ENCODE measurements around the gene BIRC3.
"Not testable (repeated sequence)": the region's sequence is repeated elsewhere in the genome, so short reads cannot be mapped to it uniquely, and the experiment has no call there.

BIRC3 gene

DNA sequence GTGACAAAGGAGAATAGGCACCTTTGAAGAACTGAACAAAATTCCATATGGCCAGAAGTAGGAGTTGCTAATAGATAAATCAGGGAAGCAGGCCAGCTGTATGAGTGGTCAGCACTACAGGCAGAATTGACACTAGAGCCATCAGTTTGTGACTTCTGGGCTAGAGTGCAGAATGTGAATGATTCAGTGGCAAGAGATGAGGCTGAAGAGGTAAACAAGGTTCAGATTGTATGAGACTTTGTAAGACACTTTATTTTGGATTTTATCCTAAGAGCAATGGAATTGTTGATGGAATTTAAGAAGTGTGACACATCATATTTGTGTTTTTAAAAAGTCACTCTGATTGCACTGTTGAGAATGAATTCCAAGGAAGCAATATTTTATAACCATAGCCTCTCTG lies 12.9 kb downstream of the BIRC3 start:
- DNase-seq: no peak

DNA sequence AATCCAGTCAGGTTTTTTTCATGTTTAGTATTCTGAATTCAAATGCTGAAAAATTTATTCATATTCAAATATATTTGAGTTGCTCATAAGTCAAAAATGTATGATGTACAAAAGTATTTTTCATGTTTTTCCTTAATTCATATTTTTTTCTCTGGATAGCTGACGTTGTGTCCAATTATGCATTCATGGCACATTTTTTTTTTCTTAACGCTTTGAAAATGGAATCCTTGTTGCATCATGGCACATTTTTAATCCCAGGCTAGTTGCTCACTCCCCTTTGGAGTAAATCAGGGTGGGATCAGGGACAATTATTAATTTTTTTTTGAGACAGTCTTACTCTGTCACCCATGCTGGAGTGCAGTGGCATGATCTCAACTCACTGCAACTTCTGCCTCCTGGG lies 14.1 kb downstream of the BIRC3 start:
- DNase-seq: no peak

DNA sequence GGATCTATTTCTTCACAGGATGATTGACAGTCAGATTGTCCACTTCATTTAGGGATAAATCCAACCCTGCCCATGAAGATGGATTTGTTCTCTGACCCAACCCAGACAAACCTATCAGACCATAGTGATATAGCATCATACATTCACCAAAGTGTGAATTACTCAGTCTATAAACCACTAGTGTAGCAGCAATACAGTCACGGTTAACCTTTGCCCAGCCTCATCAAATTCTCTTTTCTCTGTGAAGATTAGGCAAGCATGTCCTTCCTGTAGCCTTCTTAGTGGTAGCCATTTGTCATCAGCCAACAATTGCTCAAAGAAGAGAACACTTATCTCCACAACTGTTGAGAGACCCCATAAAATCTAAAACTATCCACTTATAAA lies 15.3 kb downstream of the BIRC3 start:
- DNase-seq: no peak

DNA sequence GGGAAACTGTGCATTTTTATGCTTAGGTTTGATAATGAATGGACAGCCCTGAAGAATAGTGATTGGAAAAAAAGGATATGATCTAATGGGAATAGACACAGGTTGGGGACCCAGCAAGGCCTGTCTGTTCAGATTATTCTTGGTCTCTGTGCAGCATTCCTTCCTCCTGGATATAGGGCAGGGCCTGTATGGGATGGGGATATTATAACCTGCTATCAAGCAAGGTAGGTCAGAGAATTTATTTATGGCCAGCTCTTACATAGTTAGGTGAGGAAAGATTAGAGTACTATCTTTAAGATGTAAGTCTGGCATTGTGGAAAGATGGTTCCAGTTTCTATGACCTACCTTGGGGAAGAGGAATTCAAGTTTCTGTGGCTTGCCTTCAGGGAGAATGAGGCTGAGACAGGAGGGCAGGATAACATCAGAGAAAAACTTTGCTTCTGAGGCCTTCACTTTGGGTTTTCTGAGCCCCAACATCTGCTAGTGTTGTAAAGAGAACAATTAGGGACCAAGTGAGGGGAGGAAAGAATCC lies 21.3 kb downstream of the BIRC3 start:
- no peak for DNase-seq

DNA sequence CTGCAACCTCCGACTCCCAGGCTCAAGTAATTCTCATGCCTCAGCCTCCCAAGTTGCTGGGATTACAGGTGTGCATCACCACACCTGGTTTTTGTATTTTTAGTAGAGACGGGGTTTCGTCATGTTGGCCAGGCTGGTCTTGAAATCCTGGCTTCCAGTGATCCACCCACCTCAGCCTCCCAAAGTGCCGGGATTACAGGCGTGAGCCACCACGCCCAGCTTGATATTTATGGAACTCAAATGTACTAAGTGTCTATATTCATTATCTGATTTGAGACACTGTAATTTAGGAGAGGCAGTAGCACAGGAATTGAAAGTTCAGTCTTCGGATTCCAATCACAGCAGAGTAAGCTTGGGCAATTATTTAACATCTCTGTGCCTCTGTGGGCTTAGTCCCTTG lies 24.0 kb downstream of the BIRC3 start:
- not testable (repeated sequence) for DNase-seq

DNA sequence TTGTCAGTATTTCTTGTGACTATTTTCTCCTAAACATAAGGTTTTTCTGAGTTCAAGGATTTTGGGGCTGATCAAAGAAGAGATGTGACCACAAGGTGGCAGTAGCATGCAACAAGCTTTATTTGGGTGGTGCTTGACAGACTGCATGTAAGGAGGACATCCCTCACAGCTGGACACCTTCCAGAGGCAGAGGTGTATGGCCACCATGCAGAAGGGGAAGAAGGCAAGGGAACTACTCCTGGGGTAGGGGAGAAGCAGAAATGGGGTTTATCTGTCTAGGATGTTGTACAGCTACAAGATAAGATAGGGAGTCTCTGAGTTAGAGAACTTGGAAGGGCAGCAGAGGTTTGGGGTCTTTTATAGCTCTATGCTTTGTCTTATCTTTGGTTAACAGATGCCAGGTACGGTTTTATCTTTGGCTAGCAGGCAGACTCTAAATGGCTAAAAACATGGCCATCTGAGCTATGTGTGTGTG lies 24.6 kb downstream of the BIRC3 start:
- DNase-seq: peak; percentile 67 to 74

DNA sequence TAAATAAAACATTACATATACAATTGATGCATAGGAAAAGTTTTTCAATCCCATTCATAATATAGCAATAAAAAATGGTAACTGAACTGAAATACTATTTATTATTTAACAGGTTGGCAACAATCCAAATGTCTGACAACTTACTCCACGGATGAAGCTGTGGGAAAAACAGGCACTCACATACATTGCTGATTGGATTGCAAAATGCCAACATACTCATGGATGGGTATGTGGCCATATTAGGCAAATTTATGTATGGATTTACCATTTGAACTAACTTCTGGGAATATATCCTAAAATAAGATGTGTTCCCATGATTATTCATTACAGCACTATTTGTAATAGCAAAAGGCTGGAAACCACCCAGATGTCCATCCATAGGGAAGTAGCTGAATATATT lies 26.5 kb downstream of the BIRC3 start:
- DNase-seq: no peak

DNA sequence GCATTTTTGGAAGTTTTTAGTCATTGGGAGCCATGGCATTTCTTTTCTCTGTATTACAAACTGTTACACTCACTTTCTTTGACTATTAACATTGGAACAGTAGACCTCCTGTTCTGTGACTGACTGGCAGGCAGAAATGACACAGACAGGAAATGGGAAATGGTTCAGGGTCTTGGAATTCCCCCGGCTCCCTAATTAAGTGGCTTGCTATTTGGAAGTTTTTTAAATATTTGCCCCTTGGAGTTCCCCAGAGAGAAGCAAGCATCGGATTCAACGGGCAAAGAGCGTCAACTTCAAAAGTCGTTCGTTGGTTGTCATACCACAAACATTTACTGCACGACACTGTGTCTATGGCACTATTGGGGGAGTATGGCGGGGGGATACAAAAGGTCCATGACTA lies 28.6 kb downstream of the BIRC3 start:
- no peak for DNase-seq

DNA sequence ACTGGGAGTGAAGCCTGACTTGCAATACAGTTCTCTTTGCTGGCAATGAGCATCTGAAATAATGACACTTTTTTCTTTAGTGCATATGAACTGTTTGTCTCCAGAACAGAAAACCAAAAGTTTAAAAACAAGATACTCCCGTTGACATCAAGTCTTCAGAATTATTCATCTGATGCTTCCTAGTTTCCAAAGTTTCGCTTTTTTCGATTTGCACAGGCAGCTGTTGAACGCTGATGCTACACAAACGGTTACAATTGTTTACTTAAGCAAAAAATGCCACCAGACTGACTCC lies 29.1 kb downstream of the BIRC3 start:
- peak in 1 of 2 experiments; percentile 47 for DNase-seq

DNA sequence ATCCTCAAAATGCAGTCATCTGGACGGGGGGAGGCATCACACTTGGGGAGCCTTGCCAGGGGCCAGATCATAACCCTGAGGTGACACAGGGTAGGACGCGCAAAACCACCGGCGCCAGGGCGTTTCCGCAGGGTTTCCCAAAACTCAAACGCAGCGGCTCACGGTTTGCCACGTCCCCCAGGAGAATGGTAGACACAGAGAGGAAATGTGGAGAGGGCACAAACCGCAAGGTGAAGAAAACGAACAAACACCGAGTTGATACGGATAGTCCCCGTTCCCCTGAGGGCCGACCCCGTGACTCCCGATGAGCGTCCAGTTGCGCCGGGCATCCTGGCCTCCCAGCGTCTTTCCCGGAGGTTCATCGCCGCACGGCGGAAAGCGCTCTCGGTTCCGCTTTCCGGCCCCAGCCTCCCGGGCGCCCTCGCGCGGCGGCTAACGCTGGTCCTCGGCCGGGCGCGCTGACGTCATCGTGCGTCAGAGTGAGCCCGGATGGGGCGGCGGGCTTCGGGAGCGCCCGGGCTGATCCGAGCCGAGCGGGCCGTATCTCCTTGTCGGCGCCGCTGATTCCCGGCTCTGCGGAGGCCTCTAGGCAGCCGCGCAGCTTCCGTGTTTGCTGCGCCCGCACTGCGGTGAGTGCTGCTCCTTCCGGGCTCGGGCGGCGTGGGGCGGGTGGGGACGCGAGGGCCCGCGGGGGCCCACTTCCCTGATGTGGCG lies 29.6 kb downstream of the BIRC3 start, which contains the start of gene BIRC2:
Gene BIRC2, plus strand, starts transcription at position 467 of the 714 bp plus-strand sequence. CDS start 2,641 bp downstream, outside the sequence.
- peak; percentile 91 for DNase-seq

DNA sequence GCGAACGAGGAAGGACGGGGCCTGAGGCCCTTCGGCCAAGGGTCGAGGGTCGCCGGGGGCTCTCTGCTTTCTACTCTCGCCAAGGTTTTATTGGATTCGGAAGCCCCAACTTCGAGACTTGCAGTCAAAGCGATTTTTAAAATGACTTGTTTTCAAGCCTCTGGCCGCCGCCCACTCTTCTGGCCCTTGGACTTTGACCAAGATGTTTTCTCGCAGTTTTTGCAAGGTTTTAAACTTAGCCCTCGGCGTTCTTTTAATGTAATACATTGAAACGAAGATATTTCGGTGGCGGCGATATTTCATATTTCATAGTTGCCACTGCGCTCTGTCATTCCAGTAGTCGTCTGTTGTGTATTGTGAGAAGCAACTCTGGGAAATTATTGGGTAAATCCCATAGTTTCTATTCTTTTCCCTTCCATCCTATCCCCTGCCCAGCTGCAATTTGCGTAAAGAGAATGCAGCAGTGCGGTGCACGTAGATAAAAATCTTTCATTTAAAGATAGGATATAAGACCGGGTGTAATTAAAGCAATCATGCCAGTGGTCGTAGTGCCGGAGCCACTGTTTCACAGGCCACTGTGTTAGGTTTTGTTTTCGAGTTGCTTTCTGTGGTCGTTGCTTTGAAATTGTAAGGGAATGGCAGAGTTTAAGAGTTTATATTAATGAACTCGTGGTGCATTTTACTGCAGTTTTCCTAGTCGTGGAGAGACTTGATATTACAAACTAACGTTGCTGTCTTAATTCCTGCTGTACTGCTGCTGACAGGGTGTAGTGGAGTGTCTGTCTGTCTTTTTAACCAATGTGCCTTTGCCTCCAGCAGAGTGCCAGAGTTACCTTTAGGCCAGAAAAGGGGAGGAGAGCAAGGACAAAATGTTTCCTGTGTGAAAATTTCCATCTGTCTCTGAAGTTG lies 30.4 kb downstream of the BIRC3 start:
- no peak for DNase-seq

DNA sequence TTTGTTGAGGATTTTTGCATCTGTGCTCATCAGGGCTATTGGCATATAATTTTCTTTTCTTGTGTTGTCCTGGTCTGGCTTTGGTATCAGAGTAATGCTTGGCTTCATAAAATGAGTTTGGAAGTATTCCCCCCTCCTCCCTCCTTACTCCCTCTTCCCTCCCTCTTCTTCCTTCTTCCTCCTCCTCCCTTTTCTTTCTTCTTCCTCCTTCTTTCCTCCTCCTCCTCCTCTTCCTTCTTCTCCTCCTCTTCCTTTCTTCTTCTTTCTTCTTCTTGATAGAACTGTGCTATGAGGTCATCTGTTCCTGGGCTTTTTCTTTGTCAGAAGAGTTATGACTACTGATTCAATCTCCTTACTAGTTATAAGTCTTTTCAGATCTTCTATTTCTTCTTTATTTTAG lies 39.8 kb downstream of the BIRC3 start:
- DNase-seq: no peak

DNA sequence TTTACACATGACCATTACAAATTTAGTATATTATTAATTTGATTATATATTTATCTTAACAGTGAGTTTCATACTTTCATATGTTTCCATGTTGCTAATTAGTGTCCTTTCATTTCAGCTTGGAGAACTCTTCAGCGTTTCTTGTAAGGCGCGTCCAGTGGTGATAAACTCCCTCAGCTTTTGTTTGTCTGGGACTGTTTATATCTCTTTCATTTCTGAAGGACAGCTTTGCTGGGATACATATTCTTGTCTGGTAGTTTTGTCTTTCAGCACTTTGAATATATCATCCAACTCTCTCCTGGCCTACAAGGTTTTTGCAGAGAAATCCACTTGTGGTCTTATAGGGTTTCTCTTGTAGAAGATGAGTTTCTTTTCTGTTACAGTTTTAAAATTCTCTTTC lies 42.1 kb downstream of the BIRC3 start:
- no peak for DNase-seq

DNA sequence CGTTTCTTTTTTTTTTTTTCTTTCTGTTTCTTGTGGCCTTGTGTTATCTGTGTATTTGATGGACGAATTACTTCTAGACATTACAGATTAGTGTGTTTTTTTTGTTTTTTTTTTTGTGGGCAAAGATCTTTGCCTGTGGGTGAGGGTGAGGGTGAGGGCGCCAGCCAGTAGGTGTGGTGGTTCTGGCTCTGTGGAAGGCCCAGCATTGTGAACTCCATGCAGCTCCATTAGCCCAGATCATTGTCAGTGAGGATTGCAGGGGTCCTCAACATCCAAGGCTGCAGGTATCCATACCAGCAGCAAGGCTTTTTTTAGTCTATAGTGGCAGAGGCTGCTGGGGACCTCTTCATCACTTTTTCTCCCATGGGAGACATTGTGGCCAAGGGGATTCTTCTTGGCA lies 43.4 kb downstream of the BIRC3 start:
- no peak for DNase-seq

DNA sequence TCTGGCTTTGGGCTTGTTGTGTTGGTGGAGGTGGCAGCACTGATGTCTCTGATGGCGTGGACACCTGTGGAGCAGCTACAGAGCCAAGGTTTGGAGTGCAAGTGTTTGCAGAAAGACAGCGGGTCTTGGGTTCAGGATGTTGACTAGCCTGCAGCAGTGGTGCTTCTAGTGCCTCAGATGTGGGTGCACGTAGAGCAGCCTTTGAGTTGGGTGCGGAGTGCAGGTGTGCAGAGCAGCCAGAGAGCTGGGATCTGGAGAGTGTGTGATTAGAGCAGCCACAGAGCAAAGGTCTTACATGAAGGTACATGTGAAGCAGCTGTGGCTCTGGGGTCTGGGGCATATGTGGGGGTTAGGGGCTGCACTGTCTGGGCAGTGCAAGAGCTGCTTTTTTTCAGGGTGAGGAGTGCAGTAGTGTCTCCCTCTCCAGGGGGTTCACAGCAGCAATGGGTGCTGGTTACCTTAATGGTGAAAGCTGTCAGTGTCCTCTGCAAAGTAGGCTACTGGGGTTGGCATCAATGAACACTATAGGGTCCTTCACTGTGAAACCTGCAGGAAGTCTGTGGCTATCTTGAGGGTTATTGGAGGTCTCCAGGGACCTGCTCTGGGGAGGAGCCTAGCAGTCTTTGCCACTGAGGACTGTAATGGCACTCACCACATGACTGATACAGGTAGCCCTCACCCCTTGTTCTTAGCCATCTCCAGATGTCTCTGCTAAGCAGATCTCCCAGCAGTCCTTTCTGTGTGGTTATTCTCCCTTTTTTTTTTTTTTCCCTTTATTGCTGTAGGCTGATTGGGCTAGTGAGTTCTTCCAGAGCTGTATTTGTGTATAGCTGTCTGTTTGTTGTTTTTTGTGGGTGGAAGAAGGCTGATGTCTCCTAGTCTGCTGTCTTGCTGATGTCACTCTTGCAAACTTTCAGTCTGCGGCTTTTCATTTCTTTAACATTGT lies 44.1 kb downstream of the BIRC3 start:
- no peak for DNase-seq

DNA sequence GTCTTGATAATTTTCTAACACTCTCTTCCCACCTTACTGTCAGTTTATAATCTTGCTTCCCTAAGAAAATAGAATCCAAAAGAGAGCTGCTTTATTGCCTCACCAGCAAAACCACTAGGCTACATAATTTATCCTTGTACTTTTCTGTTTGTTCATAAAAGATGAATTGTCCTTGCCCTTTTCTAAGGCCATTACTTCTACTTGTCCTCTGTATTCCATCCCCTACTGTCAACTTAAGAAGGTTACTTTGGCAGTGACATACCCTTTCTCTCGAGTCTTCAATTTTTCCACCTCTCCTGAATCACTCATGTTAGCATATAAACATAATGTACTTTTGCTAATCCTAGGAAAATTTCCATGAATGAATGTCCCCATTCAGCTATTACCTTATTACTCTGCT lies 47.7 kb downstream of the BIRC3 start:
- no peak for DNase-seq

DNA sequence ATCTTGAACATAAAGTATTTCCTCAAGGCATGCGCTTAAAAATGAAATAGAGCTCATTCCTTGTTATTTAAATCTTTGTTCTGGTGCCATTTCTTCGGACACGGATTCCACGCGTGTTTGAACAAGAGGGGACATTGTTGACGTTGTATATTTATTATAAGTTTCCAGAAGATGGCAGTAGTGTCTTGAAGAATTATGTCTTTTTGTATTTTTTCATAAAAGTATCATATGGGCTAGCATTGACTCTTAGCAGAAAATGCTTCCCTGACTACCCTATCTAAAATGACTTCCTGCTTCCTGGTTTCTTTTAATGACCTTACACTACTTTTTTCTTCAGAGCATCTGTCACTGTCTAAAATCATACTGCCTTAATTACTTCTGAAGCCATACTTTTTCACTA lies 50.1 kb downstream of the BIRC3 start:
- peak in 1 of 2 experiments; percentile 31 for DNase-seq

DNA sequence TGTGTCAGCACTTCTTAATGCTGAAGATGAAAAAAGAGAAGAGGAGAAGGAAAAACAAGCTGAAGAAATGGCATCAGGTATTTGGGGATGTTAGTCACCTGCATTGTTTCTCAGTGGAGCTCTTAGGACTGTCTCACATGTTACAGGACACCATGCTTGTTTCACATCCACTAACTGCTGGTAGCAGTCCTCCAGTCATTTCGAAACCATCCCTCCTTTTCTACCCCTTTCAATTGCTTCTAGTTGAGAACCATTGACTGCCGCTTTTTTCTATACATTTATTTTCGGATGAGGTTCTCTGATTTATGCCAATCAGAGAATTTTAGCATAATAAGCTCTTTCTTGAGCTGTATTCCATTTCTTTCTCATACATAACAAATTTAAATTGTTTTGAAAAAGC lies 51.2 kb downstream of the BIRC3 start:
- DNase-seq: no peak

DNA sequence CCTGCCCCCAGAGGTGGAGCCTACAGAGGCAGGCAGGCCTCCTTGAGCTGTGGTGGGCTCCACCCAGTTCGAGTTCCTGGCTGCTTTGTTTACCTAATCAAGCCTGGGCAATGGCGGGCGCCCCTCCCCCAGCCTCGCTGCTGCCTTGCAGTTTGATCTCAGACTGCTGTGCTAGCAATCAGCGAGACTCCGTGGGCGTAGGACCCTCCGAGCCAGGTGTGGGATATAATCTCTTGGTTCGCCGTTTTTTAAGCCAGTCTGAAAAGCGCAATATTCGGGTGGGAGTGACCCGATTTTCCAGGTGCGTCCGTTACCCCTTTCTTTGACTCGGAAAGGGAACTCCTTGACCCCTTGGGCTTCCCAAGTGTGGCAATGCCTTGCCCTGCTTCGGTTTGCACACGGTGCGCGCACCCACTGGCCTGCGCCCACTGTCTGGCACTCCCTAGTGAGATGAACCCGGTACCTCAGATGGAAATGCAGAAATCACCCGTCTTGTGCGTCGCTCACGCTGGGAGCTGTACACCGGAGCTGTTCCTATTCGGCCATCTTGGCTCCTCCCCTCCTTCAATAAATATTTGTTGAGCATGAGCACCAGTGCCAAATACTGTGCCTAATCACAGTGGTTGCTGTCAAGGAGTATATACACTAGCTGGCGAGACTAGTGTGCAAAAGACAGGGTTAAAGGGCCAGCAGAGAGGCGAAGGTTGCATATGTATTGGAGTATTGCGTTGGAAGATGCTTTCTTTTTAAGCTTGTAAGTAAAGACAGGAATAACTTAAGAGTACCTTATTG lies 57.5 kb downstream of the BIRC3 start:
- DNase-seq: not testable (repeated sequence)

DNA sequence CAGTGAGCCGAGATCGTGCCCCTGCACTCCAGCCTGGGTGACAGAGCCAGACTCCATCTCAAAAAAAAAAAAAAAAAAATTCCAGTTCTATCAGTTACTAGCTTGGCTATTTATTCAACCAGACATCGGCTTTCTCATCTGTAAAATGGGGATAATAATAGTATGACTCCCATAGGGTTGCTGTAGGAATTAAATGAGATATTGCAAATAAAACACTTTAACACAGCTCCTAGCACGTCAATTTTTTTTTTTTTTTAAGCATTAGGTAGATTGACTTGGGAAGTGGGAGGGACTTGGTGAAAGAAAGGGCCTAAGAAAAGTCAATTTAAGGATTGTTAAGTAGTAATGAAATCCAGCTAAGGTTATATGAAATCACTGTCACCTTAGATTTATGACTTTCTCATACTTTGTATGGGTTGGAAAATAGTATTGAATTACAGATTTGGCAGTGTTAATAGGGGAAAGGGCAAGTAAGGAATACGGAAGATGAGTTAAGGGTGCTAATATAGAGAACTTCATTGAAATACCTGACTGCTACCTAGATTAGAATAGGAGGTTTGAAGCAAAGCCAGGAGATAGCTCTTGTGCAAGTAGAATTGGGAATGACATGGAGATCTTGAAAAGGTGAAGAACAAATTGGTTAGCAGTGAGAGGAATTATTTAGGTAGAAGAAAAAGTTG lies 58.6 kb downstream of the BIRC3 start:
- DNase-seq: no peak

DNA sequence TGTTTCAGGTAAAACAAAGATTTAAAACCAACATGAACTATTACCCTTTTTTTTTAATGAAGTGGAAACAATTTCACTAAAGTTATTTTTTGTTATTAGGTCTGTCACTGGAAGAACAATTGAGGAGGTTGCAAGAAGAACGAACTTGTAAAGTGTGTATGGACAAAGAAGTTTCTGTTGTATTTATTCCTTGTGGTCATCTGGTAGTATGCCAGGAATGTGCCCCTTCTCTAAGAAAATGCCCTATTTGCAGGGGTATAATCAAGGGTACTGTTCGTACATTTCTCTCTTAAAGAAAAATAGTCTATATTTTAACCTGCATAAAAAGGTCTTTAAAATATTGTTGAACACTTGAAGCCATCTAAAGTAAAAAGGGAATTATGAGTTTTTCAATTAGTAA lies 60.6 kb downstream of the BIRC3 start:
- no peak for DNase-seq

All from NCI-H2081 (cell line).